Spleen (tissue), 11 donors: Measurements from ENCODE around the gene GNAT3. TPM values are rescaled to one million over a fixed set of nuclear protein-coding genes. Genes with fewer than 3 reads are reported as not detected.

ENCODE experiments used
- DNase-seq: peaks from one replicate; pipeline ENCODE4 v3.0.0-alpha.2; 2020
- H3K27ac ChIP-seq, 8 donors: fragments of 200-600 bp; sonication (generic) in 7 of 8; 1 replicate in 4 of 8; 2 replicates in 4 of 8; pipeline versions ENCODE4 v1.5.0 to v1.8.0; 2016 to 2021; ENCODE audit warnings: inconsistent platforms in 4 of 8, mild to moderate bottlenecking in 4 of 8, moderate library complexity in 1 of 8
- H3K27me3 ChIP-seq, 7 donors: fragments of 200-600 bp; sonication (generic) in 6 of 7; replicated peaks in 1 of 7; 1 replicate in 4 of 7; 2 replicates in 3 of 7; pipeline versions ENCODE4 v1.5.0 to v1.8.0; 2016 to 2021; ENCODE audit warnings: inconsistent platforms in 3 of 7, mild to moderate bottlenecking in 1 of 7
- H3K36me3 ChIP-seq, 6 donors: fragments of 200-600 bp; sonication (generic) in 5 of 6; 1 replicate in 4 of 6; 2 replicates in 2 of 6; pipeline versions ENCODE4 v1.5.0 to v1.8.0; 2016 to 2021; ENCODE audit warnings: inconsistent platforms in 2 of 6
- H3K4me1 ChIP-seq, 6 donors: fragments of 200-600 bp; sonication (generic) in 5 of 6; 1 replicate in 3 of 6; 2 replicates in 3 of 6; pipeline versions ENCODE4 v1.5.0 to v1.8.0; 2016 to 2021; ENCODE audit warnings: inconsistent platforms in 3 of 6
- H3K4me3 ChIP-seq, 8 donors: fragments of 200-600 bp; sonication (generic) in 7 of 8; 1 replicate in 4 of 8; 2 replicates in 4 of 8; pipeline versions ENCODE4 v1.5.0 to v1.8.0; 2016 to 2021; ENCODE audit warnings: inconsistent platforms in 4 of 8, mild to moderate bottlenecking in 4 of 8, moderate library complexity in 2 of 8
- H3K9me3 ChIP-seq, 8 donors: fragments of 200-600 bp; sonication (generic) in 7 of 8; 1 replicate in 4 of 8; 2 replicates in 4 of 8; pipeline versions ENCODE4 v1.5.0 to v1.8.0; 2016 to 2021; ENCODE audit warnings: inconsistent platforms in 4 of 8
- CTCF ChIP-seq, 11 experiments: fragments of 200-600 bp in 7 of 11; fragments of 450-650 bp in 4 of 11; sonication (generic) in 4 of 11; IDR thresholded peaks in 8 of 11; conservative IDR thresholded peaks in 3 of 11; 1 replicate in 7 of 11; 2 replicates in 4 of 11; pipeline versions ENCODE4 v1.4.0 to v1.8.0; 2016 to 2021; ENCODE audit warnings: antibody characterized with exemption in 11 of 11, inconsistent platforms in 4 of 11, mild to moderate bottlenecking in 1 of 11
- POLR2A ChIP-seq, 3 donors: fragments of 450-650 bp; IDR thresholded peaks; one replicate each; pipeline ENCODE4 v1.5.1; 2017; ENCODE audit warnings: antibody characterized with exemption in 3 of 3, mild to moderate bottlenecking in 1 of 3
- POLR2AphosphoS5 ChIP-seq, 3 donors: sonication (generic); formaldehyde crosslinking; IDR thresholded peaks; one replicate each; pipeline ENCODE4 v1.5.1; 2017; ENCODE audit warnings: antibody characterized with exemption in 3 of 3
- WGBS, 5 donors: extraction: QIAGEN DNeasy Blood & Tissue Kit in 3 of 5; methylation state at CpG; one replicate each; pipeline versions ENCODE4 v1.1.5 to v1.1.7; 2013 to 2018; 5-methylcytosine and 5-hydroxymethylcytosine counted together
- intact Hi-C: fragments of 100-400 bp; cut with DNase I; formaldehyde crosslinking; loops from one replicate; pipeline ENCODE4 v1.15.0; 2023; ENCODE audit warnings: low total_unique reads
- polyA plus RNA-seq, 3 donors: library from polyadenylated mRNA; stranded (reverse); fragments of 200-250 nt; gene quantifications; one replicate each; pipeline ENCODE4 v1.2.1, GENCODE V29; 2013
- total RNA-seq, 7 donors: library from RNA; depleted of rRNA in 3 of 7; stranded (reverse); fragments of >200 nt in 3 of 7; fragmentation: NEBNext Ultra II Directional in 4 of 7; extraction: Animal tissue kit (Norgen Biotek cat#: 25700) in 4 of 7; gene quantifications; one replicate each; pipeline versions ENCODE4 v1.1.0 to v1.2.1, GENCODE V29; 2016 to 2021
- donor health status: healthy with polysubstance abuse.
- donor health status: DM: no; HTN: no; CAD: no; lungs with moderate emphysema.
- donor health status: DM: no; HTN: no; CAD: no.
- donor health status: Bipolar disorder and iron deficiency.
- donor health status: healthy.
- donor health status: DM: no; HTN: no; CAD: no.
- donor health status: DM: yes; HTN: yes; CAD: no.

The GNAT3 gene
- total and polyA plus RNA-seq, 10 donors, result not detected

DNA sequence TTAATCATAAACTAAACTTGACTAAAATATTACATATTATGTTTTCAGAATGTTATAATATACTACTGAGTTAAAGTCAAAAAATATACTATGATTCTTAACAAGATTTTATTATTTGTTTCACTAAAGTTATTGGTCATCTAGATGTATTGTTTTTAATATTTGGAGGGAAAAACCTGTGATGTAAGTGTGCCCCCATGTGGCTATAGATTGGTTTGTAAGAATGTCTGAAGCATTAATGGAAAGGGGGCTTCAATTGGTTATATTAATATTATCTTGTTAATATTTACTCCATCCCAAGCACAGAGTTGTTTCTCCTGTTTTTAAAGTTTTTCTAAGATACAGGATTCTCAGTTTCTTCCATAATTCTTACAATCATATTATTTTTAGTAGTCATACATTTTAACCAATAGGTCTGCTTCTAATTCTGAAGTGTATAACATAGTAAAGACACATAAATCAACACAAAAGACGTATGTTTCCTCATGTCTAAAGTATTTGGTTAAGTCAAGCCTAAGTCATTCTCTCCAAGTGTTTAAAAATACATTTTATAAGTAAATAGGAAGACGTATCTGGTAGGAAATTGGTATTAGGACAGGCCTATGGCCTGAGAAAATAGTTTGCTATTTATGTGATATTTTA is 58.0 kb downstream of the GNAT3 start:
- H3K27me3 ChIP-seq, result no peaks in the 10 kb centered on the region
- no peak for DNase-seq
- 49 to 61% (median 53%) methylated on average over 2 of the region's 2 CpGs for WGBS, 5 donors
- H3K4me3 ChIP-seq, result no peak overlapping the region
- H3K27ac ChIP-seq, result no peak overlapping the region
- H3K36me3 ChIP-seq, result no peaks in the 10 kb centered on the region
- TF ChIP-seq POLR2AphosphoS5 (IDR thresholded peaks at IDR 0.05) (no peak), CTCF (IDR thresholded peaks at IDR 0.05 in 8 of 11, conservative IDR thresholded peaks at IDR 0.05 in 3 of 11) (peak in 6 of 11 experiments; percentile 29 to 41 (median 30))
- H3K9me3 ChIP-seq, result no peaks in the 10 kb centered on the region
- intact Hi-C loops, result no loop called here
- no peaks in the 10 kb centered on the region for H3K4me1 ChIP-seq

DNA sequence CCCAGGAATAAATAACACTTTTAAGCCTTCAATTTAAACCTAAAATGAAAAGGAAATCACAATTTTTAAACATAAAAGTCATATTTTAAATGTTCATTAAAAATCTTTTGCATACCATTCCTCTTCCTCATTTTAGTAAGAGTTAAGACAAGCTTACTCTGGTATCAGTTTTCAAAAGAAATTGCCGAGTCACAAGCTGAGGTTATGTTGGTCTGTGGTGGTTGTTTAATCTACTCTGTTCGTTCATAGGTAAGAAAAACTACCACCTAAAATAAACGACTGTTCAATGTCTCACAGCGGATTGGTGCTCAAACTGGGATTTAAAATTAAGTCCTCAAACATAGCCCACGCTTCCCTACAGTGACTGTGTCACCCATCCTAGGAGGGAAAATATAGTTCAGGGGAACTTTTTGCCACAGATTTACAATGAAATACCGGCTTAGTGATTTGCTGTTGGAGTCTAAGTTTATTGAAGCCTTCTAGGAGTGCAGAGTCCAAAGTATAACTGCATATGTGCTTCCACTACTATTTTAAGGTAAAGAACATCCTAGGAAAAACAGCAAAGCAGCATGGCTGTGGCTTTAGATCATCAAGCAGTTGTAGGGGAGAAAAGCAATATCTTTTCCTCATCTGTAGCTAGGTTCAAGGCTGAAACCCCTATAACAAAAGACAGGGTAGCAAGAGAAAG is 61.1 kb downstream of the GNAT3 start:
- Histone ChIP-seq H3K4me3 (no peak overlapping the region), H3K4me1 (no peaks in the 10 kb centered on the region), H3K36me3 (no peaks in the 10 kb centered on the region), H3K27ac (no peak overlapping the region), H3K27me3 (no peaks in the 10 kb centered on the region), H3K9me3 (no peaks in the 10 kb centered on the region)
- intact Hi-C loops, result no loop called here
- TF ChIP-seq POLR2A (IDR thresholded peaks at IDR 0.05), result no peak
- TF ChIP-seq CTCF (IDR thresholded peaks at IDR 0.05 in 8 of 11, conservative IDR thresholded peaks at IDR 0.05 in 3 of 11), result no peak
- no peak for TF ChIP-seq POLR2AphosphoS5 (IDR thresholded peaks at IDR 0.05)
- 44 to 53% (median 47%) methylated on average over 6 of the region's 6 CpGs for WGBS, 5 donors
- no peak for DNase-seq

DNA sequence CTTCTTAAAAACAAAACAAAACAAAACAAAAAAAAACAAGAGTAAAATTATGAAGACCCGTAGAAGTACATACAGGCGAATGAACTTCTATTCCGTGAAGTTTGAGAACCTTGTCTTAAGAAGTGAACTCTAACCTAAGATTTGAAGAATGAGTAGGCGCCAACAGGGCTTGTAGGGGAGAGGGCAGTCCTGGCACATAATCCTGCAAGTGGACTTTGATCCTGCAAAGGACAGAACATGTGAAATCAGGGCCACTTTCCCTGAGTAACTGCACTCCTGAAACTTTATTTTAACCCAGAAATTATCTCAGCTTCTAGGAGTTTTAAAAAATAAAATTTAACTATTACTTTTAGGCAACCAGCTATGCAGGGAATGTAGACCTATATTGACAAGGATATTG is 62.0 kb downstream of the GNAT3 start:
- intact Hi-C loops, result no loop called here
- H3K9me3 ChIP-seq, result no peaks in the 10 kb centered on the region
- 94 to 98% (median 95%) methylated on average over 4 of the region's 4 CpGs for WGBS, 5 donors
- H3K27ac ChIP-seq, result no peak overlapping the region
- TF ChIP-seq POLR2AphosphoS5 (IDR thresholded peaks at IDR 0.05) (no peak), CTCF (IDR thresholded peaks at IDR 0.05 in 8 of 11, conservative IDR thresholded peaks at IDR 0.05 in 3 of 11) (no peak), POLR2A (IDR thresholded peaks at IDR 0.05) (no peak)
- no peaks in the 10 kb centered on the region for H3K4me1 ChIP-seq
- H3K4me3 ChIP-seq, result no peak overlapping the region
- DNase-seq, result no peak
- no peaks in the 10 kb centered on the region for H3K27me3 ChIP-seq
- no peaks in the 10 kb centered on the region for H3K36me3 ChIP-seq

DNA sequence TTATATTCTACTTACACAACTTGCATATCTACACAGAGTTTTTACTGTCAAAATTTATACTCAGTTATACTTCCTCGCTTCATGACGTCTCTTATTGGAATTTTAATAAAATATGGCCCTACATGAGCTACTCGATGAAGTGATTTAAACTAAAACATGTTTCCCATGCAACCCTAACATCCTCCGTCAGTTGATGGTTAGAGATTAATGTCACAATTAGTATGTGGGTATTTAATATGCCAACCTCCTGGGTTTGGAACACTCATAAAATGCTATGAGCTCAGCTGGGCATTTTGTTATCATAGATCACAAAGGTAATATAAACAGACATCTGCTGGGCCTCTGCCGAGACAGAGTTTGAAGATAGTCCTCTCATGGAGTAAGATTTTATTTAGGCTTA is 66.5 kb downstream of the GNAT3 start:
- H3K9me3 ChIP-seq, result no peaks in the 10 kb centered on the region
- H3K36me3 ChIP-seq, result no peaks in the 10 kb centered on the region
- WGBS, 5 donors, result 91 to 96% (median 94%) methylated on average over 5 of the region's 5 CpGs
- no peak overlapping the region for H3K27ac ChIP-seq
- no peak for DNase-seq
- no peak overlapping the region for H3K4me3 ChIP-seq
- no peak for TF ChIP-seq POLR2AphosphoS5 (IDR thresholded peaks at IDR 0.05)
- no peak for TF ChIP-seq CTCF (IDR thresholded peaks at IDR 0.05 in 8 of 11, conservative IDR thresholded peaks at IDR 0.05 in 3 of 11)
- TF ChIP-seq POLR2A (IDR thresholded peaks at IDR 0.05), result no peak
- peaks cover 0 to 21% (median 2%) of the 10 kb centered on the region in 6 donors for H3K4me1 ChIP-seq
- intact Hi-C loops, result no loop called here
- H3K27me3 ChIP-seq, result no peaks in the 10 kb centered on the region
